ENCODE measurements around the gene CC2D2A.
"Not testable (repeated sequence)": the region's sequence is repeated elsewhere in the genome, so short reads cannot be mapped to it uniquely, and the experiment has no call there.

The CC2D2A gene

DNA sequence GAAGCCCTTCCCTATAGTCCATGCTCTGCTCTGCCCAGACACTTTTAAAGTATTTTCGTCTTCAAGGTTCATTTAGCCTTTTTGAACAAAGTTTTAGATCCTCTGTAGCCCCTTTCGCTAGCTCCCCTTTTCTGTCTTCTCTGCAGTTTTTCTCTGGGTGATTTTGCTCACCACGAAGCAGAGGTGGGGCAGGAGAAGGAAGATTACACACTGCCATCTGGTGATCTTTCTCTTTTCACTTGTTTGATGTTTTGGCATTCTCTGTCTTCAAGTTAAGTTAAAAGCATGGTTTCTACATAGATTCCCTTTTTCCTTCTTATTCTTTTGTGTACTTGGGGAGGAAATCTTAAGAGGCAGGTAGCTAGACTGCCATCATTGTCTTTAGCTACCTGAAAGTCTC, 43.9 kb downstream of the CC2D2A start:
- no peak for DNase-seq (ENCODE audit: low read depth in 2 of 3, low spot score in 1 of 3)

DNA sequence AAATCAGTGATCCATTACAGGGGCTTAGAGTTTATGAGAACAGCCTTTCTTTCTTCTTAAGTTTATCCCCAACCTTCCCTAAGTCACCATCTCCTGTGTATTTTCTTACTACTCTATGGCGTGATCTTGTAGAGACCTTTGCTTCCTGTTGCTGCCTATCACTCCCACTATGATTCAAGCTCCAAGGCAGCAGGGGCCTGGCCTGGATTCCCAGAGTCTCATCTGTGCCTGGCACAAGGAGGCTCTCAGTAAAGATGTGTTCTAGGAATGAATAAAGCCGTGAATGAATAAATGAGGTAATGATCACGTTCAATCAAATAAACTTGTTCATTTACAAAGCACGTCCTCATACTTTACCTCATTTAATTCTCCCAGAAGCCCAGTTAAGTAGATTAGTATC, 45.4 kb downstream of the CC2D2A start:
- DNase-seq (ENCODE audit: low read depth in 2 of 3, low spot score in 1 of 3) = no peak

DNA sequence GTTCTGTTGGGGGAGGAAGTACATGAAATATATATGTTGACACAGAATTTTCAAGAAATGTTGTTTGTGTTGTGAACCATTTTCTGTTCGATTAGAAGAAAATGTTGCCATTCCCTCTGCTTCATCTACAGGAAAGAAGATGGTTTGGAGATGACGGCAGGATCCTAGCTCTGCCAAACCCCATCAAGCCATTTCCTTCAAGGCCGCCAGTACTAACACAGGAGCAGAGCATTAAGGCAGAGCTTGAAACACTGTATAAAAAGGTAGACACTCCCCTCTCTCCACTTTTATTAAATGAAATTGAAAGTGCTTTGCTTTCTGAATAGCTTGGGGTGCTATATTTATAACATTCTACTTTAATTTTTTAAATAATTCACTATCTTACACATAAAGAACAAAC, 46.8 kb downstream of the CC2D2A start:
- no peak for DNase-seq (ENCODE audit: low read depth in 2 of 3, low spot score in 1 of 3)

DNA sequence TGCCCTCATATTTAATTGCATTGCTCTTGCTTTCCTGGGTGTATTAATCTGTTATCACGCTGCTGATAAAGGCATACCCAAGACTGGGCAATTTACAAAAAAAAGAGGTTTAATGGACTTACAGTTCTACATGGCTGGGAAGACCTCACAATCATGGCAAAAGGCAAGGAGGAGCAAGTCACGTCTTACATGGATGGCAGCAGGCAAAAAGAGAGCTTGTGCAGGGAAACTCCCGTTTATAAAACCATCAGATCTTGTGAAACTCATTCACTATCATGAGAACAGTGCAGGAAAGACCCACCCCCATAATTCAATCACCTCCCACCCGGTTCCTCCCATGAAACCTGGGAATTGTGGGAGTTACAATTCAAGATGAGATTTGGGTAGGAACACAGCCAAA, 48.0 kb downstream of the CC2D2A start:
- not testable (repeated sequence) for DNase-seq (ENCODE audit: low read depth in 2 of 3, low spot score in 1 of 3)

DNA sequence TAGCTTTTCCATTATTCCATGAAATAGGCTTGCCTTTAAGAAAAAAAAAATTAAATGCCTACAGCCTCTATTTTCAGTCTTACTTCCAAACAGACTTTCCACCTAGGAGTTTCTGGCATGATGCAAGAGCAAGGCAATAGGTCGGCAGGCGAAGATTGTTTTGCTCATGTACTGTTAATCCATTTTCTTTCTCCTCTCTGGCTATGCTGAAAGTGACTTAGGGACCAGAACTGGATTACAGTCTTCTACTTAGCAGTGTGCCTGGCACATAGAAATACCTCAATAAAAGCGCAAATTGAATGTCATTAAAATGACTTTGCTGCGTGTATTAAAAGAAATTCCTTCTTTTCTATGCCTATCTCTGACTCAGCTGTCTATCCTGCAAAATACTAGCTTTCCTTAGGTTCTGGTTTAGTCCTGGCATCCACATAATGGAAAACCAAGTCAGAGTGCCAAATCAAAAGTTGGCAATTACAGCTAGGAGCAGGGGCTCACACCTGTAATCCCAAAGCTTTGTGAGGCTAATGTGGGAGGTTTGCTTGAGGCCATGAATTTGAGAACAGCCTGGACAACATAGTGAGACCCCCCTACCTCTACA, 51.9 kb downstream of the CC2D2A start:
- no peak for DNase-seq (ENCODE audit: low read depth in 2 of 3, low spot score in 1 of 3)

DNA sequence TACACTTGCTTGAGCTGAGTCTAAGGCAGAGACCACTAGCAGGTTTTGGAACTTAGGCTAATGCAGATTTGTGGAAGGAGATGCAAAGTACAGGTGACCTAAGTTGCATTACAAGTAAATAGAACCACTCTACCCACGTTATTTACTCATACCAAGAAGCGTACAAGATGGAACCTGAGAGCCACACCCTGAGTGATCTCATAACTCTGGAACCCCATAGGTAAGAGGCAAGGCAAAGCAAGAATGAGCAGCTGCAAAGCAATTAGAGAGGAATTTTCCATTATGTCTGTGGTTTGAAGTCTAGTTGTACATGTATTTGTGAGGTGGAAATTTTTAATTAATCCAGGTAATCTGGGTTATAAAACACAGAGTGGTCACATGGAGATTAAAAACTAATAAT, 55.4 kb downstream of the CC2D2A start:
- no peak for DNase-seq (ENCODE audit: low read depth in 2 of 3, low spot score in 1 of 3)

DNA sequence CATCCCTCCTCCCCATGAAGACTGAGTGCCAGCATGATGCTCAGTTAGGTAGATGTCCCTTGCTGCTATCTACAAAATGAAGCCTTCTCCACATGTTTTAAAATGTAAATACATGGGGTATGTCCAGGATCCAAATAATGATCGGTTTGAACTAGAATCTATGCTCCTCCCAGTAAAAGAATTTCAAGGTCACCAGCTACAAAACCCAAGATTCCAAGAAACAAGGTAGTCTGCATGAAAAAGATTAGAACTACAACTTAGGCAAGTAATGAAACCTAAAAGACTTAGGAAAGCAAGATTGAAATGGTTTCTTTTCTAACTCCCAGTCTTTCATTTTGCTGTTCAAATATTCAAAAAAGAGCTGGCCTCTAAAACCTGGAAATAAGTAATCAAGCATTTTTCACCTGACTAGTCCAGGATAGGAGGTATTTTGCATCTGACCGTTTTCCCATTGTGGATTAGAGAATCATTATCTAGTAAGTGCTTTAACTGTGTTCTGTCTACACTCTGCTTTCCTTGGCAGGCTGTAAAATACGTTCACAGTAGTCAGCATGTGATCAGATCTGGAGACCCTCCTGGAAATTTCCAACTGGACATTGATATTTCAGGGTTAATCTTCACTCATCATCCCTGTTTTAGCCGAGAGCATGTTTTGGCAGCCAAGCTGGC, 57.4 kb downstream of the CC2D2A start:
- DNase-seq (ENCODE audit: low read depth in 2 of 3, low spot score in 1 of 3) = no peak

DNA sequence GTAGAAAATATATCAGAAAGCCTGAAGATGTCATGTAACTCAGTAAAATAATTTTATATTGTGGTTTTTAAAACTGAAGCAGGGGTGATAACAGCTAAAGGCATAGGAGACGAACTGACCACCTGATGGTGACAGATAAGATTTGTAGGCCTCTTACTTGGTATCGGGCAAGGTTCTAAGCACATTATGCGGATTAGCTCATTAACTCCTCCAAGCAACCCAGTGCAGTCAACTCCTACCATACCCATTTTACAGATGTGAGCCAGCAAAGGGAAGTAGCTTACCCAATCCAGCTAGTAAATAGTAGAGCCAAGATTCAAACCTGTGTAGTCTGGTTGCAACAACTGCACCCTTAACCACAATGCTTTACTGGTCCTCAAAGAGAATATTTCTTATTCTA, 62.1 kb downstream of the CC2D2A start:
- no peak for DNase-seq (ENCODE audit: low read depth in 2 of 3, low spot score in 1 of 3)

DNA sequence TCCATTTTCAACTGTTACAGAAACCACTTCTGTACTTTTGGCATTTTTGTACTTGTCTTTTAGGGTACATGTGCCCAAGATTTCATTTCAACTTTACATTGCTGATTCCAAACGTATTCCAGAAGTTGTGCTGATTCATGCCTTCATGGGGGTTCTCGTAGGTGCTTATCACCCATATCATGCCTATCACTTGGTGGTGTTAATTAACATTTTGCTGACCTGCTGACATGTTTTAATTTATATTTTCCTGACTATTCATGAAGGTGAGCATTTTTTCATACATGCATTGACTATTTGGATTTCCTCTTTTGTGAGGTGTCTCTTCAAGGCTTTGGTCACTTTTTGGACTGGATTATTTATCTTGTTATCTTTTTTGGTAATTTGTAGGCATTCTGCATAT, 64.1 kb downstream of the CC2D2A start:
- no peak for DNase-seq (ENCODE audit: low read depth in 2 of 3, low spot score in 1 of 3)

DNA sequence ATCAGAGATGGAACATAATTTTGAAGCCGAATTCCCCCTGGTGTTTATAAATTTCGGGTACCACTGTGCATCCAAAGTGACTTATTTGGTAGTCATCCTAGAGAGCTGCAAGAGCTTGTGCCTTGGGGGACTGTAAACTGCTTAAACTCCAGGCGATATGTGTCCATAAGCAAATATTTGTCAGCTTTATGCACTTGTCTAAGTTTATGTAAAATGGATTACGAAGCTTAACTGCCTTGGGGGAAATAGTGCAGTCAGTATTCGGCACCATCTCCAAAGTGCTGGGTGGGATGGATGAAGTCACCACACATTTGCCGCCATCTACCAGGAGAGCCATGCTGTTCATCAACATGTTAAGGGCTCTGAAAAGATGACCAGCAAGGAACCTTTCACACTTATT, 65.9 kb downstream of the CC2D2A start:
- DNase-seq (ENCODE audit: low read depth in 2 of 3, low spot score in 1 of 3) = no peak

DNA sequence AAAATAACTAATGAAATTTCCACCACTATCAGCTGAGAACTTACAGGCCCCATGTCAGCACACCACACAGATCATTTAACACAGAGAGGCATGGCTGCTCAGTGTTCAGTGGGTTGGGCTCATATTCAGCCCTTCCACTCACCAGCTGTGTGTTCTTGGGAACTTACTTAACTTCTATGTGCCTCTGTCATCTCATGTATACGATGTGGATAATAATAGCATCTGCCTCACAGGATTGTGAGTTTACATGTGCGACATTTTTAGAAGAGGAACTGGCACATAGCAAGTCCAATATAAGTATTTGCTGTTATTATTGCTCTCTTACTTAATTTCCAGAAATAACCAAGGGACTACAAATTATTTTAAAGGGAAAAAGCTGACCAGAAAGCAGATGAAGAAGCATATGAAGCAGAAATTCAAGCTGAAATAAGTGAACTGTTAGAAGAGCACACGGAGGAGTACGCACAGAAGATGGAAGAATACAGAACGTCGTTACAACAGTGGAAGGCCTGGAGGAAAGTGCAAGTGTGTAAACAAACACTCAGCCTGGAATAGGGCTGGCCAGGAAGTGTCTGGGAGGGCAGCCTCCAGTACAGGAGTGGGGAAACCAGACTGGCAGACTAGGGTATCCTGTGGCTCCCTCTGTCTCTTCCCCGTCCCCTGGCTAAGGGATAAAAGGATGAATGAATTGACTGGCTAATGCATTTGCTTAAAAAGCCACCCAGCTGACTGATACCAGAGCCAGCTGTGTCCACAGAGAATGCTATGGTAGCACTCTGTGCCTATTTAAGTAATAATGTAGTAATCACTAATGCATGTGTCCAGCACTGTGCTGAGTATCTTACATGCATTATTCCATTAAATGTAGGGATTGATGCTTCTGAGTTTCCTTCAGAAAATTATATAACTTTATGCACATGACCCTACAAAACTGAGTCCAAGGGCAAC, 67.1 kb downstream of the CC2D2A start:
- DNase-seq (ENCODE audit: low read depth in 2 of 3, low spot score in 1 of 3) = no peak

DNA sequence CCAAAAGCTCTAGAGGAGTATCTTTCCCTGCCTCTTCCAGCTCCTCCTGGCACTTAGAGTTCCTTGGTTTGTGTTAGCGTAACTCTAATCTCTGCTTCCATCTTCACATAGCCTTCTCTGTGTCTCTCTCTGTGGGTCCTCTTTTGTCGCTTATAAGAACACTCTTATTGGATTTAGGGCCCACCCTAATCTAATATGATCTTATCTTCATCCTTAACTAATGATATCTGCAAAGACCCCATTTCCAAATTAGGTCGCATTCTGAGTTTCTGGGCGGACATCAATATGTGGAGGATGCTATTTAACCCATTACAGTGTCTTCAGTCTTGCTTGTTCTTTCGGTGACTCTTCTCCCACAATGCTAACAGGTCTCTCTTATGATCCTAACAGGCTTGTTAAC, 72.3 kb downstream of the CC2D2A start:
- no peak for DNase-seq (ENCODE audit: low read depth in 2 of 3, low spot score in 1 of 3)

DNA sequence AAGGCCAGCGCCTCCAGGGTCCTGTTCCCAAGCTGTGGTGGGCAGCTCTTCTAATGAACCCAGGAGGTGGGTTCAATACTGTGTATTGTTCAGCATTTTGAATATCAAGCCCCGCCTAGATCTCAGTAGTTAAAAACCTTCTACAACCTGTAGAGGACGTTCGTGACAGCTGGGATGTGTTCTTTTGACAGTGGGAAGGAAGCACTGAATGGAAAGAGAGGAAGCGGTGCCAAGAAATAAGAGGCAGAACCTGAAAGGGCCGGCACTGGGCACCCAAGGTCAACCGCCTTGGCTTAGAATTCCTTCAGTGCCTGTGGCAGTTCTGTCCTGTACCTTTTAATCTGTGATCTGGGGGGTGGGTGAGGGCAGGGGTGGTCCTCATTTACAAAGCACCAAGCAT, 73.1 kb downstream of the CC2D2A start:
- no peak for DNase-seq (ENCODE audit: low read depth in 2 of 3, low spot score in 1 of 3)

DNA sequence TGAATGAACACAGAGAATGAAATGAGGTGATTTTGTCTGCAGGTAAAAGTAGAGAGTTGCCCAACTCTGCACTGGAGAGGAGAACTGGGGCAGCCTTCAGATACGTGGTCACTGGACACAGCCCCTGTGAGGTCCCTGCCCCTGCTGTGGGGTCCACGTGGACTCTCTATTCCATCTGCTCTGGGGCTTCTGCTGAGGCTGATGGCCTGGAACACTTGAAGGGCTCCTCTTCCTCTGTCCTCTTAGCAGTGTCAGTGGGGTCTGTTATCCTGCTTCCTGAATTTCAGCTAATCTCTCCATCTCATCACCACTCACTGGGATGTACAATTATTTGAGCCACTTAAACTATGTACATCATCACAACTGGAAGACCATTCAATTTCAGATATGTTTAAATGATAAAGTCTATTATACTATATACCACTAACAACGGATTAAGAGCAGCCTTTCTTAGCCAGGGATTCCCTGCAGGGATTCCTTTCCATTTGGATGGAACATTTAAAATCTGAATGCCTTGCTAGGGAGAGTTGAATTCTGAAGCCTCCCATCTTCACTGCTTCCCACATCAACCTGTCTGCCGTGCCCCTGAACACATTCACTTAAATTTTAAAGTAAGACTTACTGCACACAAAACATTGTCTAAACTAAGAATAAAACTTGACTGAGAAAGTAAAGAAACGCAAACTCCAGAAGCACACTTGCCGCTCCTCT, 74.0 kb downstream of the CC2D2A start:
- DNase-seq (ENCODE audit: low read depth in 2 of 3, low spot score in 1 of 3) = no peak

DNA sequence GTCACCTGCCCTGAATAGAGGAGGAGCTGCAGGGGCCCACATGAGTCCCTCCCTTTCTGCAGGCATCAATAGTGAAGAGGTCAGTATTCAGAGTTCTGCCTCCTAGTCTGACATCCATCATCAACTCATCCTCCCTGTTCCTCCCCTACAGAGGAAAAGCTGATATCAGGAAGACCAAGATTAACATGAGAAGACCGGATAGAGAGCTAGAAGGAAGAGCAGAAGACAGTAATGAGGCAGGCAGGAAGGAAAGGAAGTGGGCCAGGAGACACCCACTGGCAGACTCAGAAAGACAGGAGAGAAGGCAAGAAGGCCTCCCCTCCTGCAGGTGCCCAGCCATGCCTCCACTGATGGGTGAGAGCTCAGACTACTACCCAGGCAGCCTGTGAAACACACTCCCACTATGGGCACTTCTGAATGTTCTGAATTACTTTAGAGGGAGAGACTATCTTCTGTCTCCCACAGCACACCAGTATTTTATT, 74.6 kb downstream of the CC2D2A start:
- no peak for DNase-seq (ENCODE audit: low read depth in 2 of 3, low spot score in 1 of 3)

DNA sequence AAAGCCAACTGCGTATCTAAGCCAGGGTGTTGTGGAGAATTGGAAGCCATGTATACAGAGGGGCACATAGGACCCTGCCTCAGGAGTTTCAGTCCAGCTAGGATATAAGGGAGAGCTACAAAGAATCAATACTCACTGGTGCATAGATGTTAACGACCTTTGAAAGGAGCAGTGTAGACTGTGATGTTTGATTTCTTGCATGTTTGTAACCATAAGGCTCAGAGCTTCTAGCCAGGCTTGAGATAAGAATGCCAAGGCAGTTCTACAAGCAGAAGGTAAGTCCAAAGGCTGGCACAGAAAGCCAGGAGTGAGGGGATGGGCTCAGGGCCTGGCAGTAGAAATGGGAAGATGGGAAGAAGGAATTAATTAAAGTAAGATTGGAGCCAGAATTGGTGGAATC, 75.7 kb downstream of the CC2D2A start:
- no peak for DNase-seq (ENCODE audit: low read depth in 2 of 3, low spot score in 1 of 3)

DNA sequence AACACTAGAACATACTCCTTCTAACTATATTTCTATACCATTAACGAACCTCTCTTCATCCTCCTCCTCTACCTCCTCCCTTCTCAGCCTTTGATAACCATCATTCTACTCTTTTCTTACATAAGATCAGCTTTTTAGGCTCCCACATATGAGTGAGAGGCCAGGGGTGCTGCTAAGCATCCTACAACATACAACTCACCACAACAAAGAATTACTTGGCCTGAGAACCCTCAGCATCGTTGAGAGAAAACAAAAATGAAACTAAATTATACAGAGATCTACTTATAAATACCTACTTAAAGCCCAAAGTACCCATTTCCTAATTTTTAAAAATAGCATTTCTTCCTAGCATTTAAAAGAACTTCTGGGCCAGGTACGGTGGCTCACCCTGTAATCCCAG, 77.7 kb downstream of the CC2D2A start:
- DNase-seq (ENCODE audit: low read depth in 2 of 3, low spot score in 1 of 3) = no peak

DNA sequence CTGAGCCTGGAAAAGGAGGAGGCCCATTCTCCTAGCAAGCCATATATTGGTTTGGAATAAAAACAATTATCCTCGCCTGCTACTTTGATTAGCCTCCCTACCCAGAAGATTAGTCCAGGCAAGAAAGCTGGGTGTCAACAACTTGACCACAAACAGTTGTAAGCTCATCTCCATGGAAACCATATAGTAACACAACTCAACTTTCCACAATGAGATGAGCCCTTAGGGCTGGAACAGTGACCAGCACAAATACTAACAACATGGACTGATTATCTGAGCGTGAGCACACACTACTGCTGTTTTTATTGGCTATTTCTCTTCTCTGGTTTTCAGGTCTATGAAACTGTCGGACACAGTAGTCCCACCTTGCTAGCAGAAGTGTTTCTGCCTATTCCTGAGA, 80.8 kb downstream of the CC2D2A start:
- no peak for DNase-seq (ENCODE audit: low read depth in 2 of 3, low spot score in 1 of 3)

DNA sequence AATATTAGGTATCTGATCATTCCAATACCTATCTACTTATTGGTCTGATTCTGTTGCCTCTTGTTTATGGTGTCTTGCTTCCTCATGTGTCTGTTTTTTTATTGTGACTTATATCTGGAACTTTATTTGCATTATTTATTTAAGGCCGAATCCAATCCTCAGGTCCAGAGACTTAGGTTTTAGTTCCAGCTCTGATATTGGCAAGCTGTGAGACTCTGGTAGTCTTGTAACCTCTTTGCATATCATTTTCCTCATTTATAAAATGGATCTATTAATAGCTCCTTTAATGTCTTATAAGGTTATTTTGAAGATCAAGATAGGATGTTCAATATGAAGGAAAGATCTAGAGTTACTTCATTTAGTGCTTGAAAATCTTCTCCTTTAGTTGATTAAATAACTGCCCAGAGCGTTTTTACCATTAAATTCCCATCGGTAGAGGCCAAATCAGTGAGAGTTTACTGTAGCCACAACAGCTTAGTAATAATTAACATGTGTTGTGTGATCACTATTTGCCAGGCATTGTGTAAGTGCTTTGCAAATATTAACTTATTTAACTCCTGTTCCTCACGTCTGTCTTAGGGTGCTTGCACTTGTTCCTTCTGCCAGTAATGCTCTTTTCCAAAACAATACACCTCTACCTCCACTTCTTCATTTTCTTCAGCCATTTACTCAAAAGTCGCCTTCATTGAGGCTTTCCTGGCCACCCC, 82.2 kb downstream of the CC2D2A start:
- no peak for DNase-seq (ENCODE audit: low read depth in 2 of 3, low spot score in 1 of 3)

DNA sequence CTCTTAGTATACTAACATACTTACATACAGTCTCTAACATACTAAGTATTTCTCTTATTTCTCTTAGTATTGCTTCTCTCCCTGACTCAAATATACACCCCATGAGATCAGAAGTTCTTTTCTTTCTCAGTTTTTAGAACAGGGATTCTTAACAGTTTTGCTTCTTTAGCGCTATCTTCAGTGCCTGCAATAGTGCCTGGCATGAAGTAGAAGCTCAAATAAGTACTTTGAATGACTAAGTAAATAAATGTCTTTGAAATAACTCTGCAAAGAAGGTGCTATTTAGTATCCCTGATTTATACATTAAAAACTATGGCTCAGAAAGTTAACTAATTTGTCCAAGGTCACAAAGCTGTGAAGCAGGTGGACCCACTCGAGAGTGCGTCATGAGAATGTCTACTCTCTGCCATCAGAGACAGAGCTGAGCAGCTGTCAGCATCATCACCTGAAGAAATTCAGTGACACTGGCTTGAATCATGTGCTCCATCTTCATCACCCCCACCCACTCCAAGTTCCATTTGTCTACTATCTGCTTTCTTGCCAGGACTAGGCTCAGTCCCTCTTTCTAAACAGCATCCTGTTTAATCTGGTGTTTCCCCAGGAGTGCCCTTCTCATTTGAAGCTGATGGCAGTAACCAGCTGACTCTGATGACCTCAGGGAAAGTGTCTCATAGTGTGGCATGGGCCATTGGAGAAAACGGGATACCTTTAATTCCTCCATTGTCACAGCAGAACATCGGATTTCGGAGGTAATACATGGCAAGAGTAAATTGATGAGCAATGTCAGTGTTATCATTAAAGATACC, 83.1 kb downstream of the CC2D2A start:
- DNase-seq (ENCODE audit: low read depth in 2 of 3, low spot score in 1 of 3) = no peak

Data from stimulated activated CD4-positive, alpha-beta T cell treated with anti-CD3 and anti-CD28 coated beads, Interleukin-12 subunit alpha, Interleukin-12 subunit beta, amount 100 ng/mL, for 48 hours (primary cell).